ENCODE data around the gene OTOA. TPM values are rescaled to one million over a fixed set of nuclear protein-coding genes. Genes with fewer than 3 reads are reported as not detected.

The OTOA gene
- total RNA-seq, 1 donor from 2014 or later = not detected

DNA sequence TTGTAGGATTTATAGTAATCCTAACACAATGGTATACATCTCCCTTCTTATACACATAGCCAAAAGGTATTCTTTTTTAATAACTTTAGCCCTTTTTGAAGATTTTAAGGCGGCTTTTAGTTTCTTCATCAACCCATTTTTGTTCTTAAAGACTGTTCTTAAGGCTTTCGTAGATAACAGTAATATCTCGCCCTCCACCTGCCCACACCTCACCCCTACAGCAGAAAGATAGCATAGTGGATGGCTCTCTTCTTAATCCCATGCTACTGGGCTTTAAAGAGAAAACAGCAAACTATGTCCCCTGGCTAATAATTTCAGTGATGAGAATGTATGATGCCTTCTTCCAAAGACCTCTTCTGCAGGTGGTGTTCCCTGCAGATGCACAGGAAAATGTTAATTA is 20.0 kb upstream of the OTOA start:
- peaks cover 0 to 5% of the 10 kb centered on the region in 2 donors for H3K36me3 ChIP-seq
- intact Hi-C loops (cut with DNase I) = no loop called here
- no peaks in the 10 kb centered on the region for H3K9me3 ChIP-seq
- H3K4me3 ChIP-seq = no peak overlapping the region
- H3K4me1 ChIP-seq = peaks cover 18% of the 10 kb centered on the region
- no peak for DNase-seq (ENCODE audit: extremely low spot score in 2 of 2)
- H3K27ac ChIP-seq = no peak overlapping the region
- no peaks in the 10 kb centered on the region for H3K27me3 ChIP-seq
- TF ChIP-seq, protein P1, sequence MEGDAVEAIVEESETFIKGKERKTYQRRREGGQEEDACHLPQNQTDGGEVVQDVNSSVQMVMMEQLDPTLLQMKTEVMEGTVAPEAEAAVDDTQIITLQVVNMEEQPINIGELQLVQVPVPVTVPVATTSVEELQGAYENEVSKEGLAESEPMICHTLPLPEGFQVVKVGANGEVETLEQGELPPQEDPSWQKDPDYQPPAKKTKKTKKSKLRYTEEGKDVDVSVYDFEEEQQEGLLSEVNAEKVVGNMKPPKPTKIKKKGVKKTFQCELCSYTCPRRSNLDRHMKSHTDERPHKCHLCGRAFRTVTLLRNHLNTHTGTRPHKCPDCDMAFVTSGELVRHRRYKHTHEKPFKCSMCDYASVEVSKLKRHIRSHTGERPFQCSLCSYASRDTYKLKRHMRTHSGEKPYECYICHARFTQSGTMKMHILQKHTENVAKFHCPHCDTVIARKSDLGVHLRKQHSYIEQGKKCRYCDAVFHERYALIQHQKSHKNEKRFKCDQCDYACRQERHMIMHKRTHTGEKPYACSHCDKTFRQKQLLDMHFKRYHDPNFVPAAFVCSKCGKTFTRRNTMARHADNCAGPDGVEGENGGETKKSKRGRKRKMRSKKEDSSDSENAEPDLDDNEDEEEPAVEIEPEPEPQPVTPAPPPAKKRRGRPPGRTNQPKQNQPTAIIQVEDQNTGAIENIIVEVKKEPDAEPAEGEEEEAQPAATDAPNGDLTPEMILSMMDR (IDR thresholded peaks at IDR 0.05) = no peak
- TF ChIP-seq POLR2A (IDR thresholded peaks at IDR 0.05) (no peak), POLR2AphosphoS5 (IDR thresholded peaks at IDR 0.05; ENCODE audit: insufficient read depth in 1 of 2, low read depth in 1 of 2) (no peak)

DNA sequence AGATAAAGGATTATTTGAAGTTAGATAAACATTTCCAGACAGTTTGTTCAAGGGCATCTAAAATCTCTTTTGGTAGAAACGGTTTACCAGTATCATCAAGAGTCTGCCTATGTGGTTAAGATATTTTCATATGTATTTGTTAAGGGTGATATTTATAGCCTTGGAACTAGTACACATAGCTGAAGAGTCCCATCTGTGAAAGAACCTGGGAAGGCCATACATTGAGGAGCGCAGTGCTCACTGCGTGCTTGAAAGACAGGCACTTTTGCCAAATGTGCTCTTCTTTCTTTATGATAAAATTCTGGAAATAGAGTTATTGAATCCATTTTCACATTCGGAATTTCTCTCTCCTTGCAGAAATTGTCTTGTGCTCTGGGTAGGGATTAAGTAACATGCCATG is 19.1 kb upstream of the OTOA start:
- H3K4me1 ChIP-seq = peaks cover 18% of the 10 kb centered on the region
- H3K36me3 ChIP-seq = peaks cover 0 to 5% of the 10 kb centered on the region in 2 donors
- intact Hi-C loops (cut with DNase I) = no loop called here
- no peak for DNase-seq (ENCODE audit: extremely low spot score in 2 of 2)
- no peaks in the 10 kb centered on the region for H3K27me3 ChIP-seq
- TF ChIP-seq POLR2AphosphoS5 (IDR thresholded peaks at IDR 0.05; ENCODE audit: insufficient read depth in 1 of 2, low read depth in 1 of 2) = no peak
- no peak for TF ChIP-seq POLR2A (IDR thresholded peaks at IDR 0.05)
- TF ChIP-seq, protein P1 (IDR thresholded peaks at IDR 0.05) = no peak
- H3K4me3 ChIP-seq = no peak overlapping the region
- H3K27ac ChIP-seq = no peak overlapping the region
- no peaks in the 10 kb centered on the region for H3K9me3 ChIP-seq

DNA sequence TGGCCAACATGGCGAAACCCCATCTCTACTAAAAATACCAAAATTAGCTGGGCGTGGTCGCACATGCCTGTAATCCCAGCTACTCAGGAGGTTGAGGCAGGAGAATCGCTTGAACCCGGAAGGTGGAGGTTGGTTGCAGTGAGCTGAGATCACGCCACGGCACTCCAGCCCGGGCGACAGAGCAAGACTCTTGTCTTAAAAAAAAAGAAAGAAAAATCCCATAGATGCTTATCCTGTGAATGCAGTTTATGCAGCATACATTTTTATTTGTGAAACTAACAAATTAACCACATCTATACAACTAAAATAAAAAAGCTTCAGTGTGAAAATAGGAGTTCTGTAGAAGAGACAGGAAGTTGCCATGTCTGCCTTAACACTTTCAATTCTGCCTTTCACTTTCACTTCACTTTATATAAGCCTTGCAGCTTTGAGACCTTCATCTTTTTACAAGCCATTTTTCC is 18.5 kb upstream of the OTOA start:
- no peak for DNase-seq (ENCODE audit: extremely low spot score in 2 of 2)
- peak overlapping the region in 1 of 2 donors; percentile 22 for H3K4me3 ChIP-seq
- H3K4me1 ChIP-seq = peaks cover 18% of the 10 kb centered on the region
- no peaks in the 10 kb centered on the region for H3K9me3 ChIP-seq
- H3K27me3 ChIP-seq = no peaks in the 10 kb centered on the region
- H3K27ac ChIP-seq = peak overlapping the region; percentile 49
- intact Hi-C loops (cut with DNase I) = no loop called here
- no peak for TF ChIP-seq POLR2AphosphoS5 (IDR thresholded peaks at IDR 0.05; ENCODE audit: insufficient read depth in 1 of 2, low read depth in 1 of 2)
- peaks cover 0 to 5% of the 10 kb centered on the region in 2 donors for H3K36me3 ChIP-seq

DNA sequence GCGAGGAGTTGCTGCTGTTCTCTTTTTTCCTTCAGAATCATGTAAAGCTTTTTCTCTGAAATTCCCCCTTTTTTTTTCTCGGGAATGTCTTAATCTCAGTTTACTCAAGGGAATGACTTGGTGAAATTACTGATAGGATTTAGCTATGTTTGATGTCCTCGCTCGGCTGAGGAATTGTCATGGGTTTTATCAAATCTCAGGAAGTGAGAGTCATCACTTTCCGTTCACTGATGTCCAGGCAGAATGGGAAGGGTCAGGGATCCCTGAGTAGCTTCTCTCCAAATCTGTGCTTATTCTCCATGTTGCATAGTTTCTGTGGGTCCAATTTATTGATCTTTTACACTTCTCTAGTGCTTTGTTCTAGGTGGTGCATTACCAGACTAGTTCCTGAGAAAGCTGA is 17.7 kb upstream of the OTOA start:
- DNase-seq (ENCODE audit: extremely low spot score in 2 of 2) = no peak
- no peak overlapping the region for H3K4me3 ChIP-seq
- H3K27me3 ChIP-seq = no peaks in the 10 kb centered on the region
- H3K27ac ChIP-seq = peak overlapping the region; percentile 49
- H3K9me3 ChIP-seq = no peaks in the 10 kb centered on the region
- H3K36me3 ChIP-seq = peaks cover 0 to 5% of the 10 kb centered on the region in 2 donors
- peaks cover 18% of the 10 kb centered on the region for H3K4me1 ChIP-seq
- intact Hi-C loops (cut with DNase I) = no loop called here
- TF ChIP-seq POLR2A (IDR thresholded peaks at IDR 0.05) = no peak
- TF ChIP-seq POLR2AphosphoS5 (IDR thresholded peaks at IDR 0.05; ENCODE audit: insufficient read depth in 1 of 2, low read depth in 1 of 2) = no peak
- TF ChIP-seq, protein P1 (IDR thresholded peaks at IDR 0.05) = no peak

DNA sequence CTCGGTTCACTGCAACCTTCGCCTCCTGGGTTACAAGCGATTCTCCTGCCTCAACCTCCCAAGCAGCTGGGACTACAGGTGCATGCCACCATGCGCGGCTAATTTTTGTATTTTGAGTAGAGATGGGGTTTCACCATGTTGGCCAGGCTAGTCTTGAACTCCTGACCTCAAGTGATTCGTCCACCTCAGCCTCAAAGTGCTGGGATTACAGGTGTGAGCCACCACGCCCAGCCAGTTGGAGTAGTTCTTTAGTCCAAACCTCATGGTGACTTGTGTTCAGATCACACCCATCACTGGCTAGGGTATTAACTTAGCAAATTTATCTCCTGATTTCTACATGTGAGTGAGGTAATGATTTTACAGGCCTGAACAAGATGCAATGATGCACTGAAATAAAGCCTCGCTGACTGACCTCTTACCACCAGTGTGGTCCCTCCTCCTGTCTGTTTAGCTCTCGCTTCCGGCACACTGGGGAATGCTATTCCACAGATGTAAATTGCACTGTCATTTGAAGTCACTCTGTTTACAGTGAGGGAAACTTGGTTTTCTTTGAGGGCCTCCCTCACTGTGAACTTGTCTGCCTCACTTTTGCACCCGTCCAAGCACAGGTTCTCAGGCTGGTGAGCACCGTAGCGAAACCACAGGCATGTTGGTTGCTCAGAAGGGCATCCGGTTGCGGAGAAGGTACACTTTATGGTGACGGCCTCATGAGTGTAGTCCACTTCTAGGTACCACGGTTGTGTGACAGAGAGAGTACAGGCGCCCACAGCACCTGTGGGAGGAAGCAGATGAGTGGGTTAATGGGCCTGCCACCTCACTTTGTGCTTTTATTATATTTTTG is 16.8 kb upstream of the OTOA start:
- intact Hi-C loops (cut with DNase I) = no loop called here
- DNase-seq (ENCODE audit: extremely low spot score in 2 of 2) = no peak
- Histone ChIP-seq H3K27ac (peak overlapping the region; percentile 49), H3K4me1 (peaks cover 18% of the 10 kb centered on the region), H3K27me3 (no peaks in the 10 kb centered on the region), H3K36me3 (peaks cover 0 to 5% of the 10 kb centered on the region in 2 donors), H3K4me3 (no peak overlapping the region), H3K9me3 (no peaks in the 10 kb centered on the region)
- TF ChIP-seq POLR2AphosphoS5 (IDR thresholded peaks at IDR 0.05; ENCODE audit: insufficient read depth in 1 of 2, low read depth in 1 of 2) = no peak

Data from vagina (tissue), 2 donors.